ENCODE data around the gene BDH1.
"Not testable (repeated sequence)": the region's sequence is repeated elsewhere in the genome, so short reads cannot be mapped to it uniquely, and the experiment has no call there.

The BDH1 gene, protein sequence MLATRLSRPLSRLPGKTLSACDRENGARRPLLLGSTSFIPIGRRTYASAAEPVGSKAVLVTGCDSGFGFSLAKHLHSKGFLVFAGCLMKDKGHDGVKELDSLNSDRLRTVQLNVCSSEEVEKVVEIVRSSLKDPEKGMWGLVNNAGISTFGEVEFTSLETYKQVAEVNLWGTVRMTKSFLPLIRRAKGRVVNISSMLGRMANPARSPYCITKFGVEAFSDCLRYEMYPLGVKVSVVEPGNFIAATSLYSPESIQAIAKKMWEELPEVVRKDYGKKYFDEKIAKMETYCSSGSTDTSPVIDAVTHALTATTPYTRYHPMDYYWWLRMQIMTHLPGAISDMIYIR

DNA sequence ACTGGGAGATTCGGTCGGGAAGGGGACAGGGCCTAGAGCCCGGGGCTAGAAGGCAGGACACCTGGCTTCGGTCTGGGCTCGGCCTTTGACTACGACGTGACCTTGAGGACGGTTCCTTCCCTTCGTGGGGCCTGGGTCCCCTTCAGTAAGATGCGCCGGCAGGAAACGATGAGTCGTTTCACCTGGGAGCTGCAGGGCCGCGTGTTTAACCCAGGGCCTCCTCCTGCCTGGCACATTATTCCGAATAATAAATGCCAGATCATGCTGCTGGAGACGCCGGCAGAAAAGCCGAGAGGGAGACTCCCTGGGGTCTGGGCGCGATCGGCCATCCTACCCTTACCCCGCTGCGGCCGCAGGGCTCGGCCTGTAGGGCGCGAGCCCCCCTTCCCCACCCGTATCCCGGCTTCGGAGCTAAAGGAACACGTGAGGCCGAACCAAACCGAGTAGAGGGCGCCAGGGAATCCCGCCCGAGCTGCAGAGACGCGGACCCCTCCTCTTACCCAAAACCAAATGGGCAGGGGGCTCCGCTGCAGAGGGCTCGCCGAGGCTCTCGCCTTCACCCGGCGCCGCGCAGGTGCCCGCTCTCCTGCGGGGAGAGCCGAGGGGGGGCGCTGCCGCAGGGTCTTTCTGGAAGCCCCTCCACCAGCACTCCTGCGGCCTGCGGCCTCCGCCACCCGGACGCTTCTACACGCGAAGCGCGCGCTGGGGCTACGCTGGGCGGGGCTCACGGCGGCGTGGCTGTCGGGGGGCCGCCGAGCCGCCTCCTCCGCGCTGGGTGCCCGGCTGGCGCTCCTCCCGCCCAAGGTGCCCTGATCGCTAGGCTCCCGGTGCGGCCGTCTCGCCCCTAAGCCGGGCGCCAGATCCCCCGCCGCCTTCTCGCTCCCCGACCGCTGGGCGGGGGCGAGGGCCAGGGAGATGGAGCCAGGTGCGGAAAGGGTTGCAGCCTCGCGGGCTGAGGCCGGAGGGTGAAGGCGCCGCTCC is at the start of gene BDH1:
BDH1 (minus strand) TSS at position 688 of the 981 bp plus-strand sequence. CDS start 9,525 bp downstream, outside the sequence.
- DNase-seq (ENCODE audit: low spot score), result no peak

DNA sequence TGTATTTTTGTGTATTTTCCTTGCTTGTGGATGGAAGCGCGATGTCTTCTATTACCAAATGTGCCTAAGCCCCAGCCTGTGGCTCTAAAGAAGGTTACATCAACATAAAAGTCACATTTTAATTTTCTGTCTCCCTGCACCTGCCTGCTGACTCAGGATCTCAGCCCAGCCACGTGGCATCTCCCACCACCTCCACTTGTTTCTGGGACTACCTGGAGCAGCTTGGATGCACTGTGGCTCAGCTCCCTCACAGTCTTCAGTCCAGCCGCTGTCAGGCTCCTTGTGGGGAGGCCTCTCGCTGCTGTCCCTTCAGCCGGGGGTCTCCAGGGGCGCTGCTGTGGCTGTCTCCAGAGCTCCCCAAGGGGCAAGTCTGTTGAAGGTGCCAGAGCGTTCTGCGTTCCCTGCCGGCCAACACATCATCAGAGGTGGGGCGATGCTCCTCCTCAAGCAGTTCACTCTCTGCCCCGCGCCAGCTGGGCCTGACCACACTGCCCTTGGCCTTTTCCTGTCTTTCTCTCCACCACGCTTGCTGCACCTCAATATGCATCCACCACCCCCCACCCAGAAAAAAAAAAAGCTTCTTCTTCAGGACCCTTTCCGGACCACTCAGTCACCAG is 47.7 kb upstream of the BDH1 start:
- no peak for DNase-seq (ENCODE audit: low spot score)

DNA sequence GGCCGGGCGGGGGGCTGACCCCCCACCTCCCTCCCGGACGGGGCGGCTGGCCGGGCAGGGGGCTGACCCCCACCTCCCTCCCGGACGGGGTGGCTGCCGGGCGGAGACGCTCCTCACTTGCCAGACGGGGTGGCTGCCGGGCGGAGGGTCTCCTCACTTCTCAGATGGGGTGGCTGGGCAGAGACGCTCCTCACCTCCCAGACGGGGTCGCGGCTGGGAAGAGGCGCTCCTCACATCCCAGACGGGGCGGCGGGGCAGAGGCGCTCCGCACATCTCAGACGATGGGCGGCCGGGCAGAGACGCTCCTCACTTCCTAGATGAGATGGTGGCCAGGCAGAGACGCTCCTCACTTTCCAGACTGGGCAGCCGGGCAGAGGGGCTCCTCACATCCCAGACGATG is 46.6 kb upstream of the BDH1 start:
- DNase-seq (ENCODE audit: low spot score), result not testable (repeated sequence)

DNA sequence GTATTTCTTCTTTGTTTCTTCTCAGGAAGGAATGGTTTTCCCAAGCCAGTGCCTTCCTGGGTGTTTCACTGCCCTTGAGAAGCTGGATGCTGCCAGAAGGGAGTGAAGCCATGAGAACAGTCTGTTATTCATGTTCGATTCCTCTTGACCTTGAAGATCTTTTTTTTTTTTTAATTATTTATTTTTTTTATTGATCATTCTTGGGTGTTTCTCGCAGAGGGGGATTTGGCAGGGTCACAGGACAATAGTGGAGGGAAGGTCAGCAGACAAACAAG is 45.7 kb upstream of the BDH1 start:
- DNase-seq (ENCODE audit: low spot score), result not testable (repeated sequence)

DNA sequence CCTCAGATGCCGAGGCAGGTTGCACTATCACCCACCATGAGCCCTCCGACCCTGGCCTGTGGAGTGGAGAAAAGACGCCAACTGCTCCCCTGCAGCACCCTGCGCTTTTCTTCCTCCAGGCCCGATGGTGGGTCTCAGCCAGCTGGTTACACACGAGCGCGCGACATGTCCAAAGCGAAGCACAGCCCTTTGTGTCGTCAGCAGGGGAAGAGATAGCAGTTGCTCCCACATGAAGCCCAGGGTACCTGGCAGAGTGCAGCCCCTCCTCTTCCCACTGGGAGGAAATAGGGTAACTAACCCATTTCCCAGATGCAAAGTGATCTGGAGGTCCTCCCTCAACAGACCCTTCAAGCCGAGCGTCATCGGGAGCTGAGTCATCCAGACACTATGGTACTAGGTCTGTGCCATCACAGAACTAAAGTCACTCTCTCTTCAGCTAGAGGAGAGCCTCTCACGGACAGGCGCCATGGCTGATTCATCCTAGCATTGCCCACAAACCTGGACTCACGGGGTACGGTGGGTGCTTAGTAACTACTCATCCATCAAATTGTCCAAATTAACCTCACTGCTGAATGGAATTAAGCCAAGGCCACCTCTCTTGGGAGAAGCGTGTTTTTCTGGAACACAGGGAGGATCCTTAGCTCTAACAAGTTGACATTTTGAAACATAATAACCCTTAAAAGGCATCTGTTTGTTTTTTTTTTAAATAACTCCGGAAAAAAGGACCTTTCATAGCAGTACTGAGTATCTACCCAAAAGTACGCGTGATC is 45.2 kb upstream of the BDH1 start:
- no peak for DNase-seq (ENCODE audit: low spot score)

DNA sequence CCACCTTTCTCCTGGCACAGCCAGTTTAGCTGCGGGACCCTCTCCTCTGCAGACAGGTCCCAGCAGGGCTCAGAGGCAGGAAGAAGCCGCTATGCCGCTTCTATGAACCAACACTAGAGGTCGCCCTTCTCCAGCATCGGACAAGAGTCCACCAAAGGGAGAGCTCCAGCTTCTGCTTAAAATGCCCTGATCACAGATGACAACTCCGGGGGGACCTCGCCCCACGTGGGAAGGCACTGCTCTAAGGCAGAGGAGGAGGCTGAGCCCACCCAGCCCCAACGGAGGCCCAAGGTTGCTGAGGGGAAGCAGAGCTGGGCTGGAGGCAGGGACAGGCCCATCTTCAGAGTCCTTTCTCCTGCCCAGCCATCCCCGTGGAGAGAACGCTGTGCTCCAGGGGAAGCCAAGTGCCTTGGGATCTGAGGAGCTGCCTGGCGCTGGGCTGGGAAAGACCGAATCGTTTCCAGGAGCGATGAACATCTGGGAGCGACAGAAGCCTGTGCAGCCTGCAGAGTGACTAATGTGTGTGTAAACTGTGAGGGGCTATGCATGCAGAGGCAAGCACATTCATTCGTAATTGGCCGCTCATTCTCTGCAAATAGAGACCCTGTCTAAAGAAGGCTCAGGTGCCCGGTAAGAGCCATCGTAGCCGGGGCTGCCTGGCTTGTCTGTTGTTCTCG is 43.5 kb upstream of the BDH1 start:
- DNase-seq (ENCODE audit: low spot score), result peak; percentile 68

DNA sequence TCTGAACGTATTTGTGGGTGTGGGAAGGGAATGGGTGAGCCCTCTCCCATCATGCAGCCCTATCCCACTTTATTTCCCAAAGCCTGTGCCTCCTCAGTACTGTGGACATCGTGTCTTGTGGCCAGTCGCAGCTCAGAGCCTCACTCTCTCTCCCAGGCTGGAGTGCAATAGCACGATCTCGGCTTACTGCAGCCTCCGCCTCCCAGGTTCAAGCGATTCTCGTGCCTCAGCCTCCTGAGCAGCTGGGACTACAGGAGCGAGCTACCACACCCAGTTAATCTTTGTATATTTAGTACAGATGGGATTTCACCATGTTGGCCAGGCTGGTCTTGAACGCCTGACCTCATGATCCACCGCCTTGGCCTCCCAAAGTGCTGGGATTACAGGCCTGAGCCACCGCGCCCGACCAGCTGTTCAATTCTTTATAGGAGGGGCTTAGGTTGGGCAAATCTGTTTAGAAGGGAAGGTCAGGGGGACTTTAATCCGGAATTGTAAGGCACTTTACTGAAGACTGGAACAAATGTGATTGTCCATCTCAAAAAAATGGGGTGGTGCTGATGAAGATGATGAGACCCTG is 42.7 kb upstream of the BDH1 start:
- DNase-seq (ENCODE audit: low spot score), result no peak

DNA sequence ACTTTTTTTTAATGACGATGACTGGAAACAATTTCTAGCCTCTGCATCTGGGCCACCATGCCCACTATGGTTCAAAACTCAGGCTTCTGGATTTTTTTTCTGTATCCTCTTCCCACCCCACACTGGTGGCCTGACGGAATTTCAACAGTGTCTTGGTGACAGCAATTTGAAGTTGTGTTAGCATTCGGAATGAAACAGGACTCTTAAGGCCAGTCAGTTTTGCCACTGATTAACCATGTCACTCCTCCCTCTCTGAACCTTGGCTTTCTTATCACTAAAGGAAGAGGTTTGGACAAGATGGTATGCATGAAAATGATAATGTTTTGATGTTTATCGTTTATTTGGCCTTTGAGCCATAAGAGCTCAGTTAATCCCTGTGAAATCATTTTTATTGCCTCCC is 41.6 kb upstream of the BDH1 start:
- DNase-seq (ENCODE audit: low spot score), result no peak

DNA sequence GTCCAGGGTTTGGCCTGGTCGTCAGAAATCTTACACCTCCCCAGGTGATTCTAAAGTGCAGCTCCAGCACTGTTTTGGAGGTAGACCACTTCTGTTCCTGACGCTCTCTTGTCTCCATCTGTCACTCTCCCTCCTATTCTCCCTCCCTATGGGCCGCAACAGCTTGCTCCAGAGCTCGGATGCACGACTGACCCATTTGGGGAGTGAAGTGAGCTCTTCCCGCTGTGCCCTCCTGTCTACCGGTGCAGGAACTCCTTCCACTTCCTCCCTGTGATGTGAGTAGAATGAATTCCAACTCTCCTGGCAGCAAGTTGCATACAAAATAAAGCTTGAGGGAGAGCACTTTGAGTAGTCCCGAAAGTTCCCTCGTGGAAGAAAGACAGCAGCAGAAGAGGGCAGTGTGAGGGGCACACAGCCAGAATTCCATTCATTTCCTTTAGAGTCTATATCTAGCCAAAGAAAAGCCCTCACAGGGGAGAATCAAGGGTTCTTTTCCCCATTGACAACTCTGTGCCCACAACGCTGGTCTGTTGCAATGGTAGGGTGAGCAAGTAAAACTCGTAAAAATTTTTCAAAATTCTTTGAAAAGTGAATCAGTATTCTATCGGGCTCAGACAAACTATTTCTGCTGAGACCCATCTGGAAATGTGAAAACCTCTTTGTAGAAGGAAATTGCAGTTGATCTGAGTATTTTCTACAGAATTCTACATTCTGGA is 39.9 kb upstream of the BDH1 start:
- DNase-seq (ENCODE audit: low spot score), result no peak

DNA sequence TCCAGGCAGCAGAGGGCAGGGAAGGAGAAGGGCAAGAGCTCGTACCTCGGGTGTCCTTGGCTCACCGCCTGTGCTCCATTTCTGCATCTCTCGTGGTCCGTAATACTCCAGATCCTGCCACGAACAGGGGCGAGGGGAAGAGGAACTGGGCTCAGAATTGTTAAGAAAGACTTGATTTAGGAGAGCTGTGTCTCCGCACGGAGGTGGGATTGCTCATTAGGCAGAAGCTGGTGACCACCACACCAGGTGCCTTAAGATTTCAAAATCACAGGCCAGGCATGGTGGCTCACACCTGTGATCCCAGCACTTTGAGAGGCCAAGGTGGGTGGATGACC is 37.2 kb upstream of the BDH1 start:
- no peak for DNase-seq (ENCODE audit: low spot score)

DNA sequence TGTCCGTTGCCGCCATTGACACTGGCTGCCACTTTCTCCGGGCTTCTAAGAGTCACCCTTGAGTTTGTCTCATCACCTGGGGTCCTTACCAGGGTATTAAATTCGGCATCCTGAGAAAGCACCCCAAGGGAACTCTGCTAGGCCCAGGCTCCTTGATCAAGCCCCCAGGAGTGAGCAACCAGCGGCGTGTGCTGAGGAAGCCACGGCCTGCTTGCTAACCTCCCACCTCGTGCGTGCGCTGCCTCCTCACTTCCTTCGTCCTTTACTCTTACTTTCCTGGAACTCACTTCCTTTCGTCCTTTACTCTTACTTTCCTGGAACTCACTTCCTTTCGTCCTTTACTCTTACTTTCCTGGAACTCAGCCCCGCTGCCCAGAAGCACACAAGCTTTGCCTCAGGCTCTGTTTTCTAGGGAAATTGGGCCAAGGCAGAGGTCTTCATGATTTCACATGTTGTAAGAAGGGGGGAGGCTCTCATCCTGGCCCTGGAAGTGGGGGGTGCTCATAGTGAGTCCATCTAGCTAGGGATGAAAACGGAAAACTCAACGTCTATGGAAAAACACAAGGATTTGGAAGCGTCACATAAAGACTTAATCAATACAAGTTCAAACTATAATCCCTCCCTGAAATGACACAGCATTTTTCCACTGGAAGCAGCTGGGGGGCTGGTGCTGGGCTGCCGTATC is 36.7 kb upstream of the BDH1 start:
- DNase-seq (ENCODE audit: low spot score), result no peak

DNA sequence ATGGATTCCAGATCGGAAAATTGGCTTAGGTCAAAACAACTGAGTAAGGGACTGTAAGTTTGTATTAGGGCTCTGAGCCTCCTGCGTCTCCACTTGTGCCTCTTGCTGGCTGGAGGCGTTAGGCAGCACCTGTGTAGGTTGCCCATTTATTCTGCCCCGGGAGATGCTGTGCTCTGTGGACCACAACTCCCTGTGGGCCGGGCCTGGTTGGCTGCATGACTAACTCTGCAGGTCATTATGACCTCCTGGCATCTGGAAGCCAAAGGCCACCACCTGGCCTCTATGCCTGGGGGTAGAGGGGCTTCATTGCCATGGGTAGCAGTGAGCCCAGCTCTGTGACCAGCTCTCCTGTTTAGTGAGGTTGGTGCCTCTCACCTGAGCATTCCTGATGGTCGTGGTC is 36.0 kb upstream of the BDH1 start:
- no peak for DNase-seq (ENCODE audit: low spot score)

DNA sequence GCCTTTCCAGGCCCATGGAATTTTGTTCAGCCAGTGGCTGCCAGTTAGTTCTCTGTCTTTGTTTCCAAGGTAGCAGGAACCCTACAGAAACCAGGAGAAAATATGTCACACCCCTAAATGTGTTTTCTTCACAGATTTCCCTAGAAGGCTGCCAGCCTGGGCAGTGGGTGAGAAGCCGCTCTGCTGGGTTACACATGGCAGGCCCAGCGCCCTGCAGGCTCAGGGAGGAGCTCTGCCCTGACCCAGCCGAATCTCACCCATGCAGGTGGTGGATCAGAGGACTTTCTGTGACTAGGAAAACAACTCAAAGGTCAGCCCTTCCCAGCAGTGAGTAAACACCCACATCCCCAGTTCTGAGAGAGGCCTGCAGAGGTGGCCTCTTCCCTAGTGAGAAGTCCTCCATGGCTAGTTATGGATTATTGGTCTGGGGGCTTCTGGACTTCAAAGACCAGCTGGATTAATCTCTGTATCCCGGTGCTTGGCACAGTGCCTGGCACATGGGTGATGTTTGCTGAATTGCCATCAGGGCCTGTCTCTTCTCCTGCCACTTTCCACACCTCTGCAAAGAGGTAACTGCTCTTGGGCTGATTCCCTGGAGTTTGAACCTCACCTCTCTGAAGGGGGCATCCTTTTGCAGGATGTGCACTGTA is 34.7 kb upstream of the BDH1 start:
- peak; percentile 59 for DNase-seq (ENCODE audit: low spot score)

DNA sequence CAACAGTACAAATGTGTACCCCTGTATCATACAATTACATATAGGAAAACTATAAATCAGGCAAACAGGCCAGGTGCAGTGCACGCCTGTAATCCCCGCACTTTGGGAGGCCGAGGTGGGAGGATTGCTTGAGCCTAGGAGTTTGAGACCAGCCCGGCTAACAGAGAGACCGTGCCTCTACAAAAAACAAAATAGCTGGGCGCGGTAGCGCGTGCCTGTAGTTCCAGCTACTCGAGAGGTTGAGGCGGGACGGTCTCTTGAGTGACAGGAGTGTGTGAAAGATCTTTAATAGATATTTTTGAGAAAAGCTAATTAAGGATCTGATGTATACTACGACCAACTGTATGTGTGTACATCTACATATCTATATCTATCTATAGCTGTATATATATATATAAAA is 33.8 kb upstream of the BDH1 start:
- no peak for DNase-seq (ENCODE audit: low spot score)

DNA sequence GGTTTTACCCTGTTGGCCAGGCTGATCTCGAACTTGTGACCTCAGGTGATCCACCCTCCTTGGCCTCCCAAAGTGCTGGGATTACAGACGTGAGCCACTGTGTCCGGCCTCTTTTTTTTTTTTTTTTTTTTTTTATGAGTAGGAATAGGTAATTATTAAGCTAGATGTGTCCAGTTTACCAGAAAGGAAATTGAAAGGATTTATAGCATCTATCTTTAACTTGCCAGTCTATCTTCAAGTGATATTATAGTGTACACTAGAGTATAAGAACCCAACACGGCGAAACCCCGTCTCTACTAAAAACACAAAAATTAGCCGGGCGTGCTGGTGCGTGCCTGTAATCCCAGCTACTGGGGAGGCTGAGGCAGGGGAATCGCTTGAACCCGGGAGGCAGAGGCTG is 31.0 kb upstream of the BDH1 start:
- DNase-seq (ENCODE audit: low spot score), result not testable (repeated sequence)

DNA sequence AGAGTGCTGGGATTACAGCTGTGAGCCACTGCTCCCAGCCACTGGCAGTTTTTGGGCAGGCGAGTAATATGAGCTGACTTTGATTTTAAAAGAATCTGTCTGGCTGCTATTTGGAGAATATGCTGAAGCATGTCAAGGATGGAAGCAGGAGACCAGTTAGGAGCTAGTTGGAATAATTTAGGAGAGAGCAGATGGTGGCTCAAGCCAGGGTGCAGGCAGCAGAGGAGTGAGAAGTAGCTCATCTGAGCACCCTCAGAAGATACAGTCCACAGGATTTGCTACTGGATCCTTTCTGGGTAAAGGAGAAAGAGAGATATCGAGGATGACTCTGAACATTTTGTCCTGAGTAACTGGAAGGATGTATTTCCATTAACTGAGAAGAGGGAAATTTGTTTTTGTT is 30.4 kb upstream of the BDH1 start:
- no peak for DNase-seq (ENCODE audit: low spot score)

DNA sequence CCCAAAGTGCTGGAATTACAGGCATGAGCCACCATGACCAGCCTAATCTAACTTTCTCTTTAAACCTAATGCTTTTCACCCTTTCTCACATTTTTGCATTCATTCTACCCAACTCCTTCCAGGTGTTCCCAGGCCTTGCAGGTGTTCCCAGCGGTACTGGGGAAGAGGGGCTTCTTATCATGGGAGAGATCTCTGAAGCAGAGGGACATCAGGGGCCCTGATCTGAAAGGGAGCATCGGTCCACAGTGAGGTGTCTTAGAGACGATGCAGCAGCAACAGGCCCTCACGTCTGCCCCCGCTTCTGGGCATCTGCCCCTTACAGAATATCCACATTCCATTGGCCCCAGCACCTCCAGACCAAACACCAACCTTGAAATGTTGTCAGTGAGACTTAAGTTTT is 29.0 kb upstream of the BDH1 start:
- no peak for DNase-seq (ENCODE audit: low spot score)

DNA sequence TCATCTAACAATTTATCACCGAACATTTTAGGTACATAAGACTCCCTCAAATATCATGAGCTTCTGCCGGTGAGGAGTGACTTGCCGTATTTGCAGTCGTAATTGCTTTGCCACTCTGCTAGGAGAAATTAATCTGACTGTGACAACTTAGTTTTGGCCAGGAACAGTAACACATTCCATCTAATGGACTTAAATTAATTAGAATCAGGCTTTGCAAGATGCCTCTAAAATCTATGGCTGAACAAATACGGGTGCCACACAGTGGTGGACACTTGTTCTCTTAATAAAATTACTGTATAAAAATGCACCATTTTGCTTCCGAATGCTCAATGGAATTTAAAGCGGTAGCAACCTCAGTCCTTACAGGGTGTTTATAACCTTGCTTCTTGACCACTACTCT is 27.6 kb upstream of the BDH1 start:
- DNase-seq (ENCODE audit: low spot score), result no peak

DNA sequence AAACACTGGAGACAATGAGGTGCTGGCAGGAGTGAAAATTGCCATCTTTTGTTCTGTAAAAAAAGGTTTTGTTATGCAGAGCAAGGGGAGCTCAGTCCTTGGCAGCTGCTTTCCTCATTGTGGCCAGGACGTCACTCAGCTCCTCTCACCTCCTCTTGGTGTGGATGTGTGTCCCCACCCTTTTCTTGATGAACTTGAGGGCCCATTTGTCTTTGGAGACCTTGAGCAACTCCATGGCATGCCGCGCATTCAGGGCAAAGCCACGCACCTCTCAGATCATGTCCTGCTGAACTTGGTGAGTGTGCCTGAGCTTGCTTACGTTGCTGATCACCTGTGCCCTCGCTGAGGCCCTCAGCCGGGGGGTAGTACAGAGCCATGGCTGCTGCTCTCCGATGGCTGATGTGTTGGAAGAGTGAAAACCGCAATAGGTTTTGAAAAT is 24.5 kb upstream of the BDH1 start:
- DNase-seq (ENCODE audit: low spot score), result no peak

DNA sequence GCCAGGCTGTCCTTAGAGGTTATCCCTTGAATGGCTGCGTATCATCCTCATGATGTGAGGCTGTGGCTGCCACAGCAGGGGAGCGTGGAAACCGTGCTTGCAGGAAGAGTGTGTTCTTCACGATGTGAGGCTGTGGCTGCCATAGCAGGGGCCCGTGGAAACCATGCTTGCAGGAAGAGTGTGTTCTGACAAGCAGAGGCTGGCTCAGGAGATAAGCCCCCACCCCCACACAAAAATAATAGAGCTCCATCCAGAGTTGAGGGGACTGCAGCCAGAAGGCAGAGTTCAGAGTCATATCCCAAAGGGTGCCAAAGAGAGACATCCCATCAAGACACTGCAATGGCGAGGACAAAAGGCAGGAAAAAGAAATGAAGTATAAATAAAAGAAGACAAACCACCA is 22.6 kb upstream of the BDH1 start:
- DNase-seq (ENCODE audit: low spot score), result no peak

Measured in HuH-7.5 (cell line).